Prostate gland (tissue), 2 donors: ENCODE results near the gene CFAP100. TPM values are rescaled to one million over a fixed set of nuclear protein-coding genes. Genes with fewer than 3 reads are reported as not detected.

Source experiments
- DNase-seq: peaks from one replicate; pipeline ENCODE4 v3.0.0-alpha.2; 2019; ENCODE audit warnings: low spot score
- H3K27ac ChIP-seq, 2 donors: fragments of 200-600 bp; sonication (generic); 2 replicates each; pipeline ENCODE4 v1.5.1; 2017 to 2019
- H3K27me3 ChIP-seq: fragments of 200-600 bp; sonication (generic); replicated peaks from 2 replicates; pipeline ENCODE4 v1.5.1; 2019; ENCODE audit not compliant: insufficient read depth
- H3K36me3 ChIP-seq, 2 donors: fragments of 200-600 bp; sonication (generic); 1 replicate in 1 of 2; 2 replicates in 1 of 2; pipeline versions ENCODE4 v1.5.1 to v1.8.1; 2017 to 2019
- H3K4me1 ChIP-seq: fragments of 200-600 bp; sonication (generic); replicated peaks from 2 replicates; pipeline ENCODE4 v1.5.1; 2019
- H3K4me3 ChIP-seq, 2 donors: fragments of 200-600 bp; sonication (generic); 2 replicates each; pipeline ENCODE4 v1.5.1; 2017 to 2019
- H3K9me3 ChIP-seq: fragments of 200-600 bp; sonication (generic); 2 replicates; pipeline ENCODE4 v1.5.1; 2017
- POLR2A ChIP-seq: fragments of 450-650 bp; IDR thresholded peaks from one replicate; pipeline ENCODE4 v1.6.1; 2016; ENCODE audit warnings: antibody characterized with exemption, mild to moderate bottlenecking
- POLR2AphosphoS5 ChIP-seq: sonication (generic); formaldehyde crosslinking; IDR thresholded peaks from one replicate; pipeline ENCODE4 v1.6.1; 2017; ENCODE audit warnings: antibody characterized with exemption
- WGBS: methylation state at CpG from one replicate; pipeline ENCODE4 v1.1.5; 2018; 5-methylcytosine and 5-hydroxymethylcytosine counted together
- intact Hi-C: fragments of 100-400 bp; cut with DNase I; formaldehyde crosslinking; loops from one replicate; pipeline ENCODE4 v1.14.2; 2022
- total RNA-seq, 2 donors: library from RNA; depleted of rRNA; stranded (reverse); fragments of >200 nt; gene quantifications; one replicate each; pipeline ENCODE4 v1.1.0, GENCODE V29; 2016
- TF ChIP-seq, protein P1 (sequence below), 4 experiments: fragments of 200-600 bp in 2 of 4; fragments of 450-650 bp in 2 of 4; sonication (generic) in 2 of 4; IDR thresholded peaks; 1 replicate in 3 of 4; 2 replicates in 1 of 4; pipeline ENCODE4 v1.5.1; 2016 to 2019; ENCODE audit warnings: antibody characterized with exemption in 4 of 4, mild to moderate bottlenecking in 2 of 4, moderate library complexity in 2 of 4

CFAP100 gene
- total RNA-seq, 2 donors from 2014 or later = 2.3 TPM; not detected in 1

GRCh38 chr3:126407412-126408044, 12.8 kb downstream of the CFAP100 start:
- Histone ChIP-seq H3K4me3 (no peak overlapping the region), H3K27ac (no peak overlapping the region), H3K27me3 (no peaks in the 10 kb centered on the region), H3K36me3 (no peaks in the 10 kb centered on the region), H3K9me3 (no peaks in the 10 kb centered on the region), H3K4me1 (no peaks in the 10 kb centered on the region)
- no peak for TF ChIP-seq POLR2A
- no peak for TF ChIP-seq POLR2AphosphoS5
- TF ChIP-seq, protein P1, sequence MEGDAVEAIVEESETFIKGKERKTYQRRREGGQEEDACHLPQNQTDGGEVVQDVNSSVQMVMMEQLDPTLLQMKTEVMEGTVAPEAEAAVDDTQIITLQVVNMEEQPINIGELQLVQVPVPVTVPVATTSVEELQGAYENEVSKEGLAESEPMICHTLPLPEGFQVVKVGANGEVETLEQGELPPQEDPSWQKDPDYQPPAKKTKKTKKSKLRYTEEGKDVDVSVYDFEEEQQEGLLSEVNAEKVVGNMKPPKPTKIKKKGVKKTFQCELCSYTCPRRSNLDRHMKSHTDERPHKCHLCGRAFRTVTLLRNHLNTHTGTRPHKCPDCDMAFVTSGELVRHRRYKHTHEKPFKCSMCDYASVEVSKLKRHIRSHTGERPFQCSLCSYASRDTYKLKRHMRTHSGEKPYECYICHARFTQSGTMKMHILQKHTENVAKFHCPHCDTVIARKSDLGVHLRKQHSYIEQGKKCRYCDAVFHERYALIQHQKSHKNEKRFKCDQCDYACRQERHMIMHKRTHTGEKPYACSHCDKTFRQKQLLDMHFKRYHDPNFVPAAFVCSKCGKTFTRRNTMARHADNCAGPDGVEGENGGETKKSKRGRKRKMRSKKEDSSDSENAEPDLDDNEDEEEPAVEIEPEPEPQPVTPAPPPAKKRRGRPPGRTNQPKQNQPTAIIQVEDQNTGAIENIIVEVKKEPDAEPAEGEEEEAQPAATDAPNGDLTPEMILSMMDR (IDR thresholded peaks at IDR 0.05) = no peak
- intact Hi-C loops = no loop called here
- WGBS = 84% methylated on average over 5 of the region's 5 CpGs
- no peak for DNase-seq

- WGBS = 89% methylated on average over 5 of the region's 5 CpGs
- TF ChIP-seq POLR2AphosphoS5 (no peak), POLR2A (no peak)
- H3K27me3 ChIP-seq = no peaks in the 10 kb centered on the region
- H3K36me3 ChIP-seq = no peaks in the 10 kb centered on the region
- no peak overlapping the region for H3K27ac ChIP-seq
- DNase-seq = no peak
- no peak overlapping the region for H3K4me3 ChIP-seq
- intact Hi-C loops = no loop called here
- H3K4me1 ChIP-seq = no peaks in the 10 kb centered on the region
- no peaks in the 10 kb centered on the region for H3K9me3 ChIP-seq
Observed at GRCh38 chr3:126408099-126408498, 13.4 kb downstream of the CFAP100 start.

- Histone ChIP-seq H3K27ac (no peak overlapping the region), H3K27me3 (peaks cover 14% of the 10 kb centered on the region), H3K36me3 (no peaks in the 10 kb centered on the region), H3K4me1 (no peaks in the 10 kb centered on the region), H3K9me3 (no peaks in the 10 kb centered on the region), H3K4me3 (no peak overlapping the region)
- 90% methylated on average over 6 of the region's 6 CpGs for WGBS
- no peak for DNase-seq
- TF ChIP-seq, protein P1 (IDR thresholded peaks at IDR 0.05) = no peak
- TF ChIP-seq POLR2A (no peak), POLR2AphosphoS5 (no peak)
- intact Hi-C loops = no loop called here
Observed at GRCh38 chr3:126412841-126413692, 18.4 kb downstream of the CFAP100 start.

DNA sequence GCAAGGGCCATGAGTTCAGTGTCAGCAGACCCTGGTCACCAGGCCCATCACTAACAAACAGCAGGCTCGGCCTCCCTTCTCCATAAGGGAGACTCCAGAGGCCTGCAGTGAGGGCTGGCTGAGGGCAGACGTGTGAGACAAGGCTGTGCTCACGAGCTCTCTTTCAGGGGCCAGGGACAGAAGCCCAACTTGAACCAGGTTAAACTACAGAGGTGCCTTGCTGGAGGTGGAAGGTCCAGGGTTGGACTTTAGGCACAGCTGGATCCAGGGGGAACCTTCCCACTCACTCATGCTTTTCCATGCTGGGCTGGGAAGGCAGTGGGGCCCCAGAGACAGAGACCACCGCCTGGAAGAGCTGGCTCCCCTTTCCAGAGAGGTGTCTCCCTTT, 19.0 kb downstream of the CFAP100 start:
- Histone ChIP-seq H3K4me1 (no peaks in the 10 kb centered on the region), H3K27ac (no peak overlapping the region), H3K4me3 (no peak overlapping the region), H3K36me3 (no peaks in the 10 kb centered on the region), H3K9me3 (no peaks in the 10 kb centered on the region), H3K27me3 (peaks cover 14% of the 10 kb centered on the region)
- intact Hi-C loops = no loop called here
- TF ChIP-seq POLR2A (no peak), POLR2AphosphoS5 (no peak)
- TF ChIP-seq, protein P1 (IDR thresholded peaks at IDR 0.05) = no peak
- WGBS = 98% methylated on average over 4 of the region's 4 CpGs
- DNase-seq = no peak

- Histone ChIP-seq H3K36me3 (no peaks in the 10 kb centered on the region), H3K4me3 (no peak overlapping the region), H3K27me3 (peaks cover 14% of the 10 kb centered on the region), H3K27ac (no peak overlapping the region), H3K4me1 (no peaks in the 10 kb centered on the region), H3K9me3 (no peaks in the 10 kb centered on the region)
- WGBS = 85% methylated on average over 11 of the region's 11 CpGs
- TF ChIP-seq POLR2A = no peak
- TF ChIP-seq POLR2AphosphoS5 = no peak
- TF ChIP-seq, protein P1 (IDR thresholded peaks at IDR 0.05) = no peak
- DNase-seq = no peak
- intact Hi-C loops = no loop called here
Observed at GRCh38 chr3:126414406-126414805, 19.7 kb downstream of the CFAP100 start.
